ENCODE results near the gene PRDM7. TPM values are rescaled to one million over a fixed set of nuclear protein-coding genes. Genes with fewer than 3 reads are reported as not detected.
A peak's percentile ranks its signal among the peaks of the same experiment; 100 is the strongest.

Gene PRDM7
- total and polyA plus RNA-seq, 12 donors: not detected

DNA sequence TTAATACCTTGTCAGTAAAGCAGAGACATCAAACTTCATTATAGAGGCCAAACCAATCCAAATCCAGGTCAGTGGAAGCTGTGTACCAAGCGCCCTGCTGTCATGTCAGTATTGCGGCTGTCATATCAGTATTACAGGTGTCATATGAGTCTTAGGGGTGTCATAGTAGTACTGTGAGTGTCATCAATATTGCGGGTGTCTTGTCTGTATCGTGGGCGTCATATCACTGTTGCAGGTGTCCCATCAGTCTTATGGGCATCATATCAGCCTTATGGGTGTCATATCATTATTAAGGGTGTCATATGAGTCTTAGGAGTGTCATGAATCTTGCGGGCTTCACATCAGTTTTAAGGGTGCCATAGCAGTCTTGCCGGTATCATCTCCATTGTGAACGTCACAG is 6.0 kb upstream of the PRDM7 start:
- TF ChIP-seq, protein P1, sequence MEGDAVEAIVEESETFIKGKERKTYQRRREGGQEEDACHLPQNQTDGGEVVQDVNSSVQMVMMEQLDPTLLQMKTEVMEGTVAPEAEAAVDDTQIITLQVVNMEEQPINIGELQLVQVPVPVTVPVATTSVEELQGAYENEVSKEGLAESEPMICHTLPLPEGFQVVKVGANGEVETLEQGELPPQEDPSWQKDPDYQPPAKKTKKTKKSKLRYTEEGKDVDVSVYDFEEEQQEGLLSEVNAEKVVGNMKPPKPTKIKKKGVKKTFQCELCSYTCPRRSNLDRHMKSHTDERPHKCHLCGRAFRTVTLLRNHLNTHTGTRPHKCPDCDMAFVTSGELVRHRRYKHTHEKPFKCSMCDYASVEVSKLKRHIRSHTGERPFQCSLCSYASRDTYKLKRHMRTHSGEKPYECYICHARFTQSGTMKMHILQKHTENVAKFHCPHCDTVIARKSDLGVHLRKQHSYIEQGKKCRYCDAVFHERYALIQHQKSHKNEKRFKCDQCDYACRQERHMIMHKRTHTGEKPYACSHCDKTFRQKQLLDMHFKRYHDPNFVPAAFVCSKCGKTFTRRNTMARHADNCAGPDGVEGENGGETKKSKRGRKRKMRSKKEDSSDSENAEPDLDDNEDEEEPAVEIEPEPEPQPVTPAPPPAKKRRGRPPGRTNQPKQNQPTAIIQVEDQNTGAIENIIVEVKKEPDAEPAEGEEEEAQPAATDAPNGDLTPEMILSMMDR (IDR thresholded peaks at IDR 0.05): no peak
- TF ChIP-seq POLR2A (IDR thresholded peaks at IDR 0.05): no peak
- intact Hi-C loops (cut with DNase I): no loop called here
- no peaks in the 10 kb centered on the region for H3K4me1 ChIP-seq (replicated peaks in 1 of 2)
- no peak overlapping the region for H3K4me3 ChIP-seq
- H3K36me3 ChIP-seq (replicated peaks in 1 of 2): no peaks in the 10 kb centered on the region
- no peak for DNase-seq
- no peaks in the 10 kb centered on the region for H3K9me3 ChIP-seq (replicated peaks in 1 of 3)
- 86 to 99% (median 93%) methylated on average over 4 to 8 of the region's 8 CpGs for WGBS, 4 donors
- H3K27ac ChIP-seq: no peak overlapping the region
- no peaks in the 10 kb centered on the region for H3K27me3 ChIP-seq

- no peak for TF ChIP-seq POLR2A (IDR thresholded peaks at IDR 0.05)
- TF ChIP-seq, protein P1 (IDR thresholded peaks at IDR 0.05): no peak
- Histone ChIP-seq H3K36me3 (replicated peaks in 1 of 2) (no peaks in the 10 kb centered on the region), H3K27me3 (no peaks in the 10 kb centered on the region), H3K4me3 (no peak overlapping the region), H3K9me3 (replicated peaks in 1 of 3) (no peaks in the 10 kb centered on the region), H3K27ac (no peak overlapping the region), H3K4me1 (replicated peaks in 1 of 2) (peaks cover 0 to 11% of the 10 kb centered on the region in 2 donors)
- DNase-seq: peak in 2 of 7 donors; percentile 13 to 21
- intact Hi-C loops (cut with DNase I): no loop called here
- 16 to 25% (median 20%) methylated on average over 7 of the region's 7 CpGs for WGBS, 4 donors
These were observed 4.5 kb upstream of the PRDM7 start for GRCh38 chr16:90081606-90081970.

- no peak for DNase-seq
- H3K27ac ChIP-seq: no peak overlapping the region
- intact Hi-C loops (cut with DNase I): no loop called here
- no peak for TF ChIP-seq POLR2A (IDR thresholded peaks at IDR 0.05)
- TF ChIP-seq, protein P1 (IDR thresholded peaks at IDR 0.05): no peak
- 63 to 75% (median 67%) methylated on average over 5 to 6 of the region's 6 CpGs for WGBS, 4 donors
- no peaks in the 10 kb centered on the region for H3K9me3 ChIP-seq (replicated peaks in 1 of 3)
- peaks cover 0 to 11% of the 10 kb centered on the region in 2 donors for H3K4me1 ChIP-seq (replicated peaks in 1 of 2)
- no peaks in the 10 kb centered on the region for H3K27me3 ChIP-seq
- H3K36me3 ChIP-seq (replicated peaks in 1 of 2): no peaks in the 10 kb centered on the region
- H3K4me3 ChIP-seq: no peak overlapping the region
These were observed 1.4 kb upstream of the PRDM7 start for GRCh38 chr16:90078579-90078895.

DNA sequence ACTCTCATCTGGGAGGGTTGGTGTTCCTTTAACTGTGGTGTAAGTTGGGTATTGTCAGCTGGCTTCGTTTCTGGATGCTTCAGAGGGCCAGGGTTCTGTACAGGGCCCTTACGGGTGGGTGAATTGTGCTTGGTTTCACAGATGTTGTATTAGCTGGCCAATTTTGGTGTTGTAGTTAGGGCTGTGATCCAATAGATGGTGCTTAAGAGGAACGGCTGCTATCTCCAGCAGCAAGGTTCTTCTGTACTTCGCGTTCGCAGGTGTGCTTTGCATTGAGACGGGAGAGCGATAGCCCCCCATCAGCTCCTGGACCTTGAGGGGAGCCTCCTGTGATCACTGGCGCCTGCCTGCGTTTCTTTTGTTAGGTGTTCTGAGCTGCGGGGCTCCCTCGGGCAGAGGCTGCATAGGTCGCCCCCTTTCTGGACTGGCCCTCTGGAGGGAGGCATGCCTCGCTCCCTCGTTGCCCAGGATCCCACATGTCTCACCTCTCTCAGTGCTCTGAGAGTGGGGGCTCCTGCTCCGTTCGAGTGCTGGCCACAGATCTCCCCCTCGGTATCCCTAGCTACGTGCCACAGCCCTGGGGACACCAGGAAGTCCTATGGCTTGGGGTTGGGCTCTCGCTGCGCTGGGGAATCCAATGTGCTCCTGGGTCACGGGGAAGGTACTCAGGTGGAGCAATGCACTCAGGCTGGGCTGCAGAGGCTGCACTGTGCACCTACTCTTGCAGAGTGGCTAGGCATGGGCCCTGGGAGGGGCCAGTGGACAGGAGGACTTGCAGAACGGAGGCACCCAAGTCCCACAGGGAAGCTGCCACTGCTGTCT is 837 bp upstream of the PRDM7 start:
- Histone ChIP-seq H3K9me3 (replicated peaks in 1 of 3) (no peaks in the 10 kb centered on the region), H3K36me3 (replicated peaks in 1 of 2) (no peaks in the 10 kb centered on the region), H3K4me1 (replicated peaks in 1 of 2) (peaks cover 0 to 11% of the 10 kb centered on the region in 2 donors), H3K4me3 (peak overlapping the region in 1 of 4 donors; percentile 33), H3K27ac (peak overlapping the region in 2 of 5 donors; percentile 17 to 62), H3K27me3 (no peaks in the 10 kb centered on the region)
- WGBS, 4 donors: 32 to 70% (median 45%) methylated on average over 7 to 23 of the region's 23 CpGs
- no peak for TF ChIP-seq POLR2A (IDR thresholded peaks at IDR 0.05)
- TF ChIP-seq, protein P1 (IDR thresholded peaks at IDR 0.05): no peak
- intact Hi-C loops (cut with DNase I): no loop called here
- DNase-seq: peak in 3 of 7 donors; percentile 15 to 67 (median 33)

Measured in adrenal gland (tissue), 12 donors.